Measurements from ENCODE around the gene AVPI1. TPM values are rescaled to one million over a fixed set of nuclear protein-coding genes. Genes with fewer than 3 reads are reported as not detected.
A peak's percentile ranks its signal among the peaks of the same experiment; 100 is the strongest.

AVPI1 gene
- total and polyA plus RNA-seq, 3 experiments from 2014 or later: 2.3 to 3.1 (median 2.3) TPM

GRCh38 chr10:97708976-97709946 is 22.2 kb upstream of the AVPI1 start:
- Histone ChIP-seq H3K27ac (ENCODE audit: low read depth, low read length) (no peak overlapping the region), H3K9me3 (ENCODE audit: low read length) (no peaks in the 10 kb centered on the region), H3K27me3 (ENCODE audit: insufficient read depth, low read length, poor library complexity, severe bottlenecking) (peaks cover 5% of the 10 kb centered on the region), H3K36me3 (ENCODE audit: insufficient read depth, low read length) (no peaks in the 10 kb centered on the region), H3K4me3 (ENCODE audit: low read length) (no peak overlapping the region), H3K4me1 (ENCODE audit: insufficient read depth, low read length) (no peaks in the 10 kb centered on the region)
- Mint-ChIP-seq H3K4me1 (peaks cover 6 to 14% (median 9%) of the 10 kb centered on the region in 3 donors), H3K27me3 (peaks cover 32 to 35% of the 10 kb centered on the region in 2 donors), H3K9me3 (no peaks in the 10 kb centered on the region), H3K4me3 (peak overlapping the region in 1 of 7 donors; percentile 70), H3K27ac (peak overlapping the region in 1 of 8 donors; percentile 10), H3K36me3 (peaks cover 0 to 3% (median 0%) of the 10 kb centered on the region in 3 donors)
- ChIA-PET POLR2A (interaction anchor here (0.7 kb wide), 1 partner anchor 611 kb away, joined by 3 read pairs; no protein-coding TSS in a partner anchor), CTCF (interaction anchor here (0.7 to 14.6 kb wide), 14 partner anchors 8 to 717 kb away, joined by 3 to 199 read pairs (median 4); partner anchors contain the start of genes AVPI1 and ZFYVE27)
- DNase-seq: peak in 4 of 5 donors; percentile 15 to 52 (median 17)

GRCh38 chr10:97708167-97708566 is 21.1 kb upstream of the AVPI1 start:
- no peaks in the 10 kb centered on the region for H3K36me3 ChIP-seq (ENCODE audit: insufficient read depth, low read length)
- DNase-seq: no peak
- Mint-ChIP-seq H3K4me3 (no peak overlapping the region), H3K27ac (no peak overlapping the region), H3K27me3 (peaks cover 35 to 42% of the 10 kb centered on the region in 2 donors), H3K36me3 (no peaks in the 10 kb centered on the region), H3K9me3 (peaks cover 0 to 2% (median 0%) of the 10 kb centered on the region in 5 donors), H3K4me1 (peaks cover 4 to 10% (median 5%) of the 10 kb centered on the region in 3 donors)
- no peaks in the 10 kb centered on the region for H3K4me1 ChIP-seq (ENCODE audit: insufficient read depth, low read length)
- ChIA-PET POLR2A (no interaction called here), CTCF (interaction anchor here (1.9 to 14.6 kb wide), 4 partner anchors 9 to 30 kb away, joined by 5 to 199 read pairs (median 12); partner anchors contain the start of genes AVPI1 and ZFYVE27)
- H3K27ac ChIP-seq (ENCODE audit: low read depth, low read length): no peak overlapping the region
- H3K9me3 ChIP-seq (ENCODE audit: low read length): no peaks in the 10 kb centered on the region
- peaks cover 5% of the 10 kb centered on the region for H3K27me3 ChIP-seq (ENCODE audit: insufficient read depth, low read length, poor library complexity, severe bottlenecking)
- no peak overlapping the region for H3K4me3 ChIP-seq (ENCODE audit: low read length)

DNA sequence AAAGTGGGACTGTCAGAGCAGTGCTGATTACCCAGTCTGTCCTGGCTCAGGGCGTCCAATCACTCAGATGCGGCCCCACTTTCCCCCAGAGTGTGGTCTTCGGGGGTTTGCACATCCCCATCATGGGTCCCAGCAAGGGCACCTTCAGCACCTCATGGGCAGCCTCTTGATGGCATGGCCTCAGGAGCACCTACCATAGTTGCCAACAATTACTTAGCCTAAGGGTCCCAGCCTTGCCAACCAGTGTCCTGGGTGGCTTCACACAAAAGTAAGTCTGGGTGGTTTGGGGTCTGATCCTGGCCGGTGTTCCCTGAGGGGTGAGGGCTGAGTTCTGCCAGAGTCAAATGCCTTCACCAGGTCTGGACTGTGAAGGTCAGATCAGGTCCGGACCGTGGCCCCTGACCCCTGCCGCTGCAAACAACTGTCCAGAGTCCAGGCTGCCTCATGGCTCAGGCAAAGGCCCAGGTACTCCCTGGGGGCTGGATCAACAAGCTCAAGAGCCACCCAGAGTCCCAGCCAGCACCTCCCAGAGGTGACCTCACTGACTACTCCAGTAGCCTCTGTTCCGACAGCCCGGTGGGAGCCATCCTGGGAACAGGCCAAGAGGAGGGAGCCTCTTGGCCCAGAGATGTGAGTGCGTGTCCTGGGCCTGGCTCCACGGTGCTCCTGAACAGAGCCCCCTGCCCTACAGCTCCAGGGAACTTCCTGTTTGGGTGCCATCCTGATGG is 20.3 kb upstream of the AVPI1 start:
- H3K9me3 Mint-ChIP-seq: peaks cover 0 to 2% (median 0%) of the 10 kb centered on the region in 5 donors
- Histone ChIP-seq H3K4me1 (ENCODE audit: insufficient read depth, low read length) (no peaks in the 10 kb centered on the region), H3K4me3 (ENCODE audit: low read length) (no peak overlapping the region), H3K27ac (ENCODE audit: low read depth, low read length) (no peak overlapping the region), H3K9me3 (ENCODE audit: low read length) (no peaks in the 10 kb centered on the region), H3K27me3 (ENCODE audit: insufficient read depth, low read length, poor library complexity, severe bottlenecking) (peaks cover 5% of the 10 kb centered on the region), H3K36me3 (ENCODE audit: insufficient read depth, low read length) (no peaks in the 10 kb centered on the region)
- H3K27ac Mint-ChIP-seq: no peak overlapping the region
- POLR2A ChIA-PET: no interaction called here
- peaks cover 33 to 42% of the 10 kb centered on the region in 2 donors for H3K27me3 Mint-ChIP-seq
- H3K4me3 Mint-ChIP-seq: no peak overlapping the region
- DNase-seq: no peak
- no peaks in the 10 kb centered on the region for H3K36me3 Mint-ChIP-seq
- H3K4me1 Mint-ChIP-seq: peaks cover 0 to 4% (median 0%) of the 10 kb centered on the region in 3 donors
- CTCF ChIA-PET: interaction anchor here (1.9 to 14.6 kb wide), 3 partner anchors 10 to 25 kb away, joined by 7 to 199 read pairs (median 16); partner anchors contain the start of genes AVPI1 and ZFYVE27

- H3K27me3 Mint-ChIP-seq: peaks cover 26 to 39% of the 10 kb centered on the region in 2 donors
- no peak overlapping the region for H3K27ac Mint-ChIP-seq
- no peak for DNase-seq
- CTCF ChIA-PET: interaction anchor here (1.3 to 14.6 kb wide), 3 partner anchors 9 to 27 kb away, joined by 6 to 199 read pairs (median 9); partner anchors contain the start of genes AVPI1, MARVELD1 and ZFYVE27
- Histone ChIP-seq H3K27me3 (ENCODE audit: insufficient read depth, low read length, poor library complexity, severe bottlenecking) (peaks cover 5% of the 10 kb centered on the region), H3K9me3 (ENCODE audit: low read length) (no peaks in the 10 kb centered on the region), H3K27ac (ENCODE audit: low read depth, low read length) (no peak overlapping the region), H3K36me3 (ENCODE audit: insufficient read depth, low read length) (no peaks in the 10 kb centered on the region), H3K4me1 (ENCODE audit: insufficient read depth, low read length) (no peaks in the 10 kb centered on the region), H3K4me3 (ENCODE audit: low read length) (no peak overlapping the region)
- peaks cover 0 to 2% (median 0%) of the 10 kb centered on the region in 5 donors for H3K9me3 Mint-ChIP-seq
- H3K4me1 Mint-ChIP-seq: no peaks in the 10 kb centered on the region
- no peak overlapping the region for H3K4me3 Mint-ChIP-seq
- POLR2A ChIA-PET: interaction anchor here (0.6 kb wide), 1 partner anchor 36 kb away, joined by 3 read pairs; no protein-coding TSS in a partner anchor
- no peaks in the 10 kb centered on the region for H3K36me3 Mint-ChIP-seq
These were observed 18.1 kb upstream of the AVPI1 start for GRCh38 chr10:97705006-97705670.

GRCh38 chr10:97704341-97704740 is 17.3 kb upstream of the AVPI1 start:
- Histone ChIP-seq H3K4me1 (ENCODE audit: insufficient read depth, low read length) (no peaks in the 10 kb centered on the region), H3K4me3 (ENCODE audit: low read length) (no peak overlapping the region), H3K27me3 (ENCODE audit: insufficient read depth, low read length, poor library complexity, severe bottlenecking) (peaks cover 5% of the 10 kb centered on the region), H3K27ac (ENCODE audit: low read depth, low read length) (no peak overlapping the region), H3K36me3 (ENCODE audit: insufficient read depth, low read length) (no peaks in the 10 kb centered on the region), H3K9me3 (ENCODE audit: low read length) (no peaks in the 10 kb centered on the region)
- no peak overlapping the region for H3K27ac Mint-ChIP-seq
- peaks cover 0 to 2% (median 0%) of the 10 kb centered on the region in 5 donors for H3K9me3 Mint-ChIP-seq
- H3K27me3 Mint-ChIP-seq: peaks cover 20 to 34% of the 10 kb centered on the region in 2 donors
- ChIA-PET POLR2A (interaction anchor here (0.6 kb wide), 1 partner anchor 45 kb away, joined by 4 read pairs; no protein-coding TSS in a partner anchor), CTCF (interaction anchor here (1.3 to 14.6 kb wide), 4 partner anchors 10 to 28 kb away, joined by 4 to 199 read pairs (median 8); partner anchors contain the start of genes AVPI1, MARVELD1 and ZFYVE27)
- H3K4me1 Mint-ChIP-seq: no peaks in the 10 kb centered on the region
- H3K36me3 Mint-ChIP-seq: no peaks in the 10 kb centered on the region
- no peak for DNase-seq
- no peak overlapping the region for H3K4me3 Mint-ChIP-seq

GRCh38 chr10:97703398-97704067 is 16.5 kb upstream of the AVPI1 start:
- H3K4me1 Mint-ChIP-seq: no peaks in the 10 kb centered on the region
- H3K4me3 ChIP-seq (ENCODE audit: low read length): no peak overlapping the region
- peaks cover 3% of the 10 kb centered on the region for H3K27me3 ChIP-seq (ENCODE audit: insufficient read depth, low read length, poor library complexity, severe bottlenecking)
- H3K27ac ChIP-seq (ENCODE audit: low read depth, low read length): no peak overlapping the region
- H3K9me3 Mint-ChIP-seq: peaks cover 0 to 2% (median 0%) of the 10 kb centered on the region in 5 donors
- POLR2A ChIA-PET: interaction anchor here (1.1 kb wide), 1 partner anchor 10 kb away, joined by 3 read pairs; the partner anchor contains the start of gene MARVELD1
- no peaks in the 10 kb centered on the region for H3K36me3 Mint-ChIP-seq
- no peak for DNase-seq
- H3K4me1 ChIP-seq (ENCODE audit: insufficient read depth, low read length): no peaks in the 10 kb centered on the region
- no peaks in the 10 kb centered on the region for H3K36me3 ChIP-seq (ENCODE audit: insufficient read depth, low read length)
- CTCF ChIA-PET: interaction anchor here (0.7 to 14.6 kb wide), 6 partner anchors 12 to 93 kb away, joined by 3 to 199 read pairs (median 7); partner anchors contain the start of genes AVPI1 and ZFYVE27
- H3K4me3 Mint-ChIP-seq: no peak overlapping the region
- peaks cover 16 to 27% of the 10 kb centered on the region in 2 donors for H3K27me3 Mint-ChIP-seq
- H3K9me3 ChIP-seq (ENCODE audit: low read length): no peaks in the 10 kb centered on the region
- H3K27ac Mint-ChIP-seq: no peak overlapping the region

Measured in CD8-positive, alpha-beta memory T cell (primary cell).